Neural progenitor cell (in vitro differentiated cells): ENCODE results near the gene MKLN1.

Experiments
- CTCF ChIP-seq: fragments of 200-600 bp; sonication (generic); IDR thresholded peaks from 2 replicates; pipeline ENCODE4 v1.5.1; 2017; ENCODE audit warnings: antibody characterized with exemption, mild to moderate bottlenecking
- EZH2 ChIP-seq: fragments of 200-600 bp; sonication (generic); IDR thresholded peaks from 2 replicates; pipeline ENCODE4 v1.6.1; 2017; ENCODE audit warnings: antibody characterized with exemption, mild to moderate bottlenecking, moderate library complexity

GRCh38 chr7:131374821-131375220 is 47.1 kb downstream of the MKLN1 start:
- TF ChIP-seq EZH2: no peak
- TF ChIP-seq CTCF: no peak
